GM23338 (cell line): ENCODE measurements around the gene HNRNPA2B1. TPM values are rescaled to one million over a fixed set of nuclear protein-coding genes. Genes with fewer than 3 reads are reported as not detected.

Source experiments
- ATAC-seq: fragments of 200-7000 bp; cut with Tn5 transposase; 3 replicates; pipeline ENCODE4 v1.9.1; 2020
- DNase-seq: peaks from one replicate; pipeline ENCODE4 v3.0.0-alpha.2; 2015; ENCODE audit warnings: low spot score
- H2AFZ ChIP-seq: fragments of 200-600 bp; sonication (generic); 2 replicates; pipeline ENCODE4 v1.8.0; 2016; ENCODE audit warnings: antibody characterized with exemption, mild to moderate bottlenecking, moderate library complexity
- H3F3A ChIP-seq: fragments of 200-600 bp; sonication (generic); replicated peaks from 2 replicates; pipeline ENCODE4 v1.8.0; 2017; ENCODE audit warnings: antibody characterized with exemption, mixed run types, low read depth
- H3K27ac ChIP-seq: fragments of 200-600 bp; sonication (generic); 2 replicates; pipeline ENCODE4 v1.6.1; 2016; ENCODE audit warnings: low read depth
- H3K27me3 ChIP-seq: fragments of 200-600 bp; sonication (generic); 2 replicates; pipeline ENCODE4 v1.8.0; 2016; ENCODE audit warnings: mild to moderate bottlenecking, mixed run types, moderate library complexity; ENCODE audit not compliant: insufficient read depth
- H3K36me3 ChIP-seq: fragments of 200-600 bp; sonication (generic); 2 replicates; pipeline ENCODE4 v1.8.0; 2016; ENCODE audit warnings: mild to moderate bottlenecking; ENCODE audit not compliant: insufficient read depth
- H3K4me1 ChIP-seq: fragments of 200-600 bp; sonication (generic); 2 replicates; pipeline ENCODE4 v1.8.0; 2016; ENCODE audit warnings: mild to moderate bottlenecking, moderate library complexity; ENCODE audit not compliant: insufficient read depth
- H3K4me2 ChIP-seq: fragments of 200-600 bp; sonication (generic); 2 replicates; pipeline ENCODE4 v1.7.1; 2017; ENCODE audit warnings: mixed run types
- H3K4me3 ChIP-seq: fragments of 200-600 bp; sonication (generic); 2 replicates; pipeline ENCODE4 v1.6.1; 2016; ENCODE audit warnings: mixed run types
- H3K79me2 ChIP-seq: fragments of 200-600 bp; sonication (generic); replicated peaks from 2 replicates; pipeline ENCODE4 v1.8.0; 2017; ENCODE audit warnings: mild to moderate bottlenecking; ENCODE audit not compliant: insufficient read depth
- H3K9me2 ChIP-seq: fragments of 200-600 bp; sonication (generic); 2 replicates; pipeline ENCODE4 v1.8.0; 2017; ENCODE audit not compliant: insufficient read depth
- H4K20me1 ChIP-seq: fragments of 200-600 bp; sonication (generic); replicated peaks from 2 replicates; pipeline ENCODE4 v1.8.0; 2017; ENCODE audit warnings: mild to moderate bottlenecking; ENCODE audit not compliant: insufficient read depth
- H3K27ac Mint-ChIP-seq: 2 replicates; pipeline ENCODE4 v1.8.0; 2020; ENCODE audit warnings: inconsistent platforms, mild to moderate bottlenecking, moderate library complexity, mixed read lengths
- H3K27me3 Mint-ChIP-seq: 3 replicates; pipeline ENCODE4 v1.8.0; 2022; ENCODE audit warnings: low read depth, mild to moderate bottlenecking, moderate library complexity, mixed read lengths, inconsistent platforms; ENCODE audit not compliant: insufficient read depth, poor library complexity
- H3K36me3 Mint-ChIP-seq: 3 replicates; pipeline ENCODE4 v1.8.0; 2021; ENCODE audit warnings: low read depth, mild to moderate bottlenecking, inconsistent platforms, moderate library complexity, mixed read lengths
- H3K4me1 Mint-ChIP-seq: 3 replicates; pipeline ENCODE4 v1.8.0; 2020; ENCODE audit warnings: mild to moderate bottlenecking, inconsistent platforms, mixed read lengths
- H3K4me3 Mint-ChIP-seq: 3 replicates; pipeline ENCODE4 v1.8.0; 2021; ENCODE audit warnings: moderate library complexity, mild to moderate bottlenecking, inconsistent platforms, mixed read lengths
- H3K9me3 Mint-ChIP-seq: 3 replicates; pipeline ENCODE4 v1.8.0; 2020; ENCODE audit warnings: moderate library complexity, mild to moderate bottlenecking, inconsistent platforms, mixed read lengths
- CREB1 ChIP-seq: fragments of 250-450 bp; sonication (Bioruptor Pico); IDR thresholded peaks from 2 replicates; pipeline ENCODE4 v1.5.0; 2020; ENCODE audit warnings: low read depth, mild to moderate bottlenecking, moderate library complexity
- EZH2 ChIP-seq: fragments of 200-600 bp; sonication (generic); IDR thresholded peaks from one replicate; pipeline ENCODE4 v1.8.0; 2017; ENCODE audit warnings: antibody characterized with exemption, mild to moderate bottlenecking, low read depth; ENCODE audit not compliant: unreplicated experiment
- EZH2phosphoT487 ChIP-seq: fragments of 200-600 bp; sonication (generic); IDR thresholded peaks from one replicate; pipeline ENCODE4 v1.8.1; 2018; ENCODE audit warnings: antibody characterized with exemption; ENCODE audit not compliant: unreplicated experiment
- NANOG ChIP-seq: IDR thresholded peaks from 2 replicates; pipeline ENCODE4 v1.6.1; 2016; ENCODE audit warnings: antibody characterized with exemption, borderline replicate concordance
- POLR2AphosphoS5 ChIP-seq: IDR thresholded peaks from 2 replicates; pipeline ENCODE4 v1.6.1; 2016; ENCODE audit warnings: antibody characterized with exemption, low read depth
- STAT1 ChIP-seq: IDR thresholded peaks from one replicate; pipeline ENCODE4 v1.6.1; 2016; ENCODE audit warnings: antibody characterized with exemption; ENCODE audit not compliant: unreplicated experiment
- ZNF114 ChIP-seq: fragments of 250-450 bp; sonication (Bioruptor Pico); IDR thresholded peaks from 2 replicates; pipeline ENCODE4 v1.5.0; 2020; ENCODE audit warnings: mild to moderate bottlenecking, moderate library complexity
- ZNF331 ChIP-seq: fragments of 250-450 bp; sonication (Bioruptor Pico); IDR thresholded peaks from 2 replicates; pipeline ENCODE4 v1.5.0; 2020; ENCODE audit warnings: low read depth, mild to moderate bottlenecking, moderate library complexity
- polyA plus RNA-seq: library from polyadenylated mRNA; unstranded; fragments of >200 nt; fragmentation: Nextera tagmentation; extraction: Ambion mirVana; gene quantifications from 2 replicates; pipeline ENCODE4 v1.2.1, GENCODE V29; 2016
- total RNA-seq: library from RNA; depleted of rRNA; stranded (reverse); fragments of >200 nt; shearing (Covaris generic); gene quantifications from 2 replicates; pipeline ENCODE4 v1.2.3, GENCODE V29; 2014
- TF ChIP-seq, protein P1 (sequence below), 2 experiments: fragments of 200-600 bp in 1 of 2; sonication (generic) in 1 of 2; conservative IDR thresholded peaks; 2 replicates each; pipeline versions ENCODE4 v1.5.1 to v1.6.1; 2016 to 2017; ENCODE audit warnings: antibody characterized with exemption in 2 of 2, low read depth in 2 of 2, mild to moderate bottlenecking in 2 of 2, moderate library complexity in 1 of 2
- TF ChIP-seq, protein P2 (sequence below): fragments of 250-450 bp; sonication (Bioruptor Pico); IDR thresholded peaks from 2 replicates; pipeline ENCODE4 v1.5.0; 2020; ENCODE audit warnings: mild to moderate bottlenecking, moderate library complexity
- TF ChIP-seq, protein P3 (sequence below): IDR thresholded peaks from 2 replicates; pipeline ENCODE4 v1.6.1; 2016; ENCODE audit warnings: antibody characterized with exemption

HNRNPA2B1 gene
- total and polyA plus RNA-seq, 2 experiments from 2014 or later: 602 to 1,577 TPM

DNA sequence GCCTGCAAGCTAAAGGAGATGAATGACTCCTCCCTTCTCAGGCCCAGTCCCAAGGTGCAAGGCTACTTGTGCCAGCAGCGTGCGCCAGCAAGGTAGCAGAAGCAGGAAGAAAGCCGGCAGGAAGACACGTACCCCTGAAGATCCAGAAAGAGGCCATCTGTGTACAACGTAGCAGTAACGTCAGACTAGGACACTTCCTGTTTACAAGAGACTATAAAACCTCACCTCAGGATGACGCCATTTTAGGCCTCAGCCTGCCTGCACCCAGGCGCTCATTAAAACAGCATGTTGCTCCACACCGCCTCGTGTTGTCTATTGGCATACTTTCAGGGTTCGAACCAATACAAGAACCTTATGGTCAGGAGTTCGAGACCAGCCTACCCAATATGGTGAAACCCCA lies 49.7 kb upstream of the HNRNPA2B1 start:
- H3K4me3 Mint-ChIP-seq: no peak overlapping the region
- H4K20me1 ChIP-seq: no peaks in the 10 kb centered on the region
- no peaks in the 10 kb centered on the region for H3K4me1 ChIP-seq
- no peak overlapping the region for H3K27ac ChIP-seq
- peak overlapping the region; percentile 43; the same call in 1 of the 2 replicates for H2AFZ ChIP-seq
- no peaks in the 10 kb centered on the region for H3K36me3 ChIP-seq
- H3K9me2 ChIP-seq: no peaks in the 10 kb centered on the region
- H3K4me2 ChIP-seq: no peak overlapping the region
- no peaks in the 10 kb centered on the region for H3K4me1 Mint-ChIP-seq
- H3K27ac Mint-ChIP-seq: no peak overlapping the region
- H3K79me2 ChIP-seq: no peaks in the 10 kb centered on the region
- no peaks in the 10 kb centered on the region for H3K27me3 Mint-ChIP-seq
- no peaks in the 10 kb centered on the region for H3K27me3 ChIP-seq
- no peak overlapping the region for H3K4me3 ChIP-seq
- no peaks in the 10 kb centered on the region for H3K36me3 Mint-ChIP-seq
- DNase-seq (no peak), ATAC-seq (no peak)
- no peaks in the 10 kb centered on the region for H3K9me3 Mint-ChIP-seq
- H3F3A ChIP-seq: no peaks in the 10 kb centered on the region
- TF ChIP-seq, protein P1, sequence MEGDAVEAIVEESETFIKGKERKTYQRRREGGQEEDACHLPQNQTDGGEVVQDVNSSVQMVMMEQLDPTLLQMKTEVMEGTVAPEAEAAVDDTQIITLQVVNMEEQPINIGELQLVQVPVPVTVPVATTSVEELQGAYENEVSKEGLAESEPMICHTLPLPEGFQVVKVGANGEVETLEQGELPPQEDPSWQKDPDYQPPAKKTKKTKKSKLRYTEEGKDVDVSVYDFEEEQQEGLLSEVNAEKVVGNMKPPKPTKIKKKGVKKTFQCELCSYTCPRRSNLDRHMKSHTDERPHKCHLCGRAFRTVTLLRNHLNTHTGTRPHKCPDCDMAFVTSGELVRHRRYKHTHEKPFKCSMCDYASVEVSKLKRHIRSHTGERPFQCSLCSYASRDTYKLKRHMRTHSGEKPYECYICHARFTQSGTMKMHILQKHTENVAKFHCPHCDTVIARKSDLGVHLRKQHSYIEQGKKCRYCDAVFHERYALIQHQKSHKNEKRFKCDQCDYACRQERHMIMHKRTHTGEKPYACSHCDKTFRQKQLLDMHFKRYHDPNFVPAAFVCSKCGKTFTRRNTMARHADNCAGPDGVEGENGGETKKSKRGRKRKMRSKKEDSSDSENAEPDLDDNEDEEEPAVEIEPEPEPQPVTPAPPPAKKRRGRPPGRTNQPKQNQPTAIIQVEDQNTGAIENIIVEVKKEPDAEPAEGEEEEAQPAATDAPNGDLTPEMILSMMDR (conservative IDR thresholded peaks at IDR 0.05; ENCODE audit: low read depth in 2 of 2): no peak
- TF ChIP-seq ZNF331 (CRISPR knock-in tag): no peak
- TF ChIP-seq, protein P2, sequence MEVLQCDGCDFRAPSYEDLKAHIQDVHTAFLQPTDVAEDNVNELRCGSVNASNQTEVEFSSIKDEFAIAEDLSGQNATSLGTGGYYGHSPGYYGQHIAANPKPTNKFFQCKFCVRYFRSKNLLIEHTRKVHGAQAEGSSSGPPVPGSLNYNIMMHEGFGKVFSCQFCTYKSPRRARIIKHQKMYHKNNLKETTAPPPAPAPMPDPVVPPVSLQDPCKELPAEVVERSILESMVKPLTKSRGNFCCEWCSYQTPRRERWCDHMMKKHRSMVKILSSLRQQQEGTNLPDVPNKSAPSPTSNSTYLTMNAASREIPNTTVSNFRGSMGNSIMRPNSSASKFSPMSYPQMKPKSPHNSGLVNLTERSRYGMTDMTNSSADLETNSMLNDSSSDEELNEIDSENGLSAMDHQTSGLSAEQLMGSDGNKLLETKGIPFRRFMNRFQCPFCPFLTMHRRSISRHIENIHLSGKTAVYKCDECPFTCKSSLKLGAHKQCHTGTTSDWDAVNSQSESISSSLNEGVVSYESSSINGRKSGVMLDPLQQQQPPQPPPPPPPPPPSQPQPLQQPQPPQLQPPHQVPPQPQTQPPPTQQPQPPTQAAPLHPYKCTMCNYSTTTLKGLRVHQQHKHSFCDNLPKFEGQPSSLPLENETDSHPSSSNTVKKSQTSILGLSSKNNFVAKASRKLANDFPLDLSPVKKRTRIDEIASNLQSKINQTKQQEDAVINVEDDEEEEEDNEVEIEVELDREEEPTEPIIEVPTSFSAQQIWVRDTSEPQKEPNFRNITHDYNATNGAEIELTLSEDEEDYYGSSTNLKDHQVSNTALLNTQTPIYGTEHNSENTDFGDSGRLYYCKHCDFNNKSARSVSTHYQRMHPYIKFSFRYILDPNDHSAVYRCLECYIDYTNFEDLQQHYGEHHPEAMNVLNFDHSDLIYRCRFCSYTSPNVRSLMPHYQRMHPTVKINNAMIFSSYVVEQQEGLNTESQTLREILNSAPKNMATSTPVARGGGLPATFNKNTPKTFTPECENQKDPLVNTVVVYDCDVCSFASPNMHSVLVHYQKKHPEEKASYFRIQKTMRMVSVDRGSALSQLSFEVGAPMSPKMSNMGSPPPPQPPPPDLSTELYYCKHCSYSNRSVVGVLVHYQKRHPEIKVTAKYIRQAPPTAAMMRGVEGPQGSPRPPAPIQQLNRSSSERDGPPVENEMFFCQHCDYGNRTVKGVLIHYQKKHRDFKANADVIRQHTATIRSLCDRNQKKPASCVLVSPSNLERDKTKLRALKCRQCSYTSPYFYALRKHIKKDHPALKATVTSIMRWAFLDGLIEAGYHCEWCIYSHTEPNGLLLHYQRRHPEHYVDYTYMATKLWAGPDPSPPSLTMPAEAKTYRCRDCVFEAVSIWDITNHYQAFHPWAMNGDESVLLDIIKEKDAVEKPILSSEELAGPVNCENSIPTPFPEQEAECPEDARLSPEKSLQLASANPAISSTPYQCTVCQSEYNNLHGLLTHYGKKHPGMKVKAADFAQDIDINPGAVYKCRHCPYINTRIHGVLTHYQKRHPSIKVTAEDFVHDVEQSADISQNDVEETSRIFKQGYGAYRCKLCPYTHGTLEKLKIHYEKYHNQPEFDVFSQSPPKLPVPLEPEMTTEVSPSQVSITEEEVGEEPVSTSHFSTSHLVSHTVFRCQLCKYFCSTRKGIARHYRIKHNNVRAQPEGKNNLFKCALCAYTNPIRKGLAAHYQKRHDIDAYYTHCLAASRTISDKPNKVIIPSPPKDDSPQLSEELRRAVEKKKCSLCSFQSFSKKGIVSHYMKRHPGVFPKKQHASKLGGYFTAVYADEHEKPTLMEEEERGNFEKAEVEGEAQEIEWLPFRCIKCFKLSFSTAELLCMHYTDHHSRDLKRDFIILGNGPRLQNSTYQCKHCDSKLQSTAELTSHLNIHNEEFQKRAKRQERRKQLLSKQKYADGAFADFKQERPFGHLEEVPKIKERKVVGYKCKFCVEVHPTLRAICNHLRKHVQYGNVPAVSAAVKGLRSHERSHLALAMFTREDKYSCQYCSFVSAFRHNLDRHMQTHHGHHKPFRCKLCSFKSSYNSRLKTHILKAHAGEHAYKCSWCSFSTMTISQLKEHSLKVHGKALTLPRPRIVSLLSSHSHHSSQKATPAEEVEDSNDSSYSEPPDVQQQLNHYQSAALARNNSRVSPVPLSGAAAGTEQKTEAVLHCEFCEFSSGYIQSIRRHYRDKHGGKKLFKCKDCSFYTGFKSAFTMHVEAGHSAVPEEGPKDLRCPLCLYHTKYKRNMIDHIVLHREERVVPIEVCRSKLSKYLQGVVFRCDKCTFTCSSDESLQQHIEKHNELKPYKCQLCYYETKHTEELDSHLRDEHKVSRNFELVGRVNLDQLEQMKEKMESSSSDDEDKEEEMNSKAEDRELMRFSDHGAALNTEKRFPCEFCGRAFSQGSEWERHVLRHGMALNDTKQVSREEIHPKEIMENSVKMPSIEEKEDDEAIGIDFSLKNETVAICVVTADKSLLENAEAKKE (CRISPR knock-in tag): no peak
- no peak for TF ChIP-seq NANOG

DNA sequence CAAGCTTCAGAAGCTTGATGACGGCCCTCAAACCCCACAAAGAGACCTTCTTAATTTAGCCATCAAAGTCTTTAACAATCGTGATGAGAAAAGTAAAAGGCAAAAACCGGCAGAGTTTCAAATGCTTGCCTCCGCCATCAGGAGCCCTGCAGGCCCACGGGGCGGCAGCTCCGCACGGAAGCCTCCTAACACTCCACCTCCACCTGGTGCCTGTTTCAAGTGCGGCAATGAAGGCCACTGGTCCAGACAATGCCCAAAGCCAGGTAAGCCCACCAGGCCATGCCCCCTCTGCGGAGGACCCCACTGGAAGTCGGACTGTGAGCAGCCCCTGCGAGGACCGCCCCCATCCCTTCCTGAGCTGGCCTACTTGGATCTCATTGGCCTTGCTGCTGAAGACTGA lies 44.6 kb upstream of the HNRNPA2B1 start:
- Histone ChIP-seq H3K4me1 (no peaks in the 10 kb centered on the region), H3F3A (no peaks in the 10 kb centered on the region), H3K79me2 (no peaks in the 10 kb centered on the region), H3K4me3 (no peak overlapping the region), H2AFZ (peak overlapping the region; percentile 74; the same call in 1 of the 2 replicates), H3K9me2 (no peaks in the 10 kb centered on the region), H3K36me3 (no peaks in the 10 kb centered on the region), H4K20me1 (no peaks in the 10 kb centered on the region), H3K27ac (no peak overlapping the region), H3K27me3 (no peaks in the 10 kb centered on the region), H3K4me2 (no peak overlapping the region)
- H3K36me3 Mint-ChIP-seq: no peaks in the 10 kb centered on the region
- TF ChIP-seq POLR2AphosphoS5 (no peak), STAT1 (no peak), NANOG (no peak), ZNF331 (CRISPR knock-in tag) (no peak), CREB1 (CRISPR knock-in tag) (no peak), EZH2 (no peak), EZH2phosphoT487 (no peak), ZNF114 (CRISPR knock-in tag) (no peak)
- TF ChIP-seq, protein P3, sequence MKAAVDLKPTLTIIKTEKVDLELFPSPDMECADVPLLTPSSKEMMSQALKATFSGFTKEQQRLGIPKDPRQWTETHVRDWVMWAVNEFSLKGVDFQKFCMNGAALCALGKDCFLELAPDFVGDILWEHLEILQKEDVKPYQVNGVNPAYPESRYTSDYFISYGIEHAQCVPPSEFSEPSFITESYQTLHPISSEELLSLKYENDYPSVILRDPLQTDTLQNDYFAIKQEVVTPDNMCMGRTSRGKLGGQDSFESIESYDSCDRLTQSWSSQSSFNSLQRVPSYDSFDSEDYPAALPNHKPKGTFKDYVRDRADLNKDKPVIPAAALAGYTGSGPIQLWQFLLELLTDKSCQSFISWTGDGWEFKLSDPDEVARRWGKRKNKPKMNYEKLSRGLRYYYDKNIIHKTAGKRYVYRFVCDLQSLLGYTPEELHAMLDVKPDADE: no peak
- TF ChIP-seq, protein P1 (conservative IDR thresholded peaks at IDR 0.05; ENCODE audit: low read depth in 2 of 2): no peak
- H3K4me1 Mint-ChIP-seq: no peaks in the 10 kb centered on the region
- H3K4me3 Mint-ChIP-seq: no peak overlapping the region
- no peak overlapping the region for H3K27ac Mint-ChIP-seq
- no peak for ATAC-seq
- H3K9me3 Mint-ChIP-seq: no peaks in the 10 kb centered on the region
- no peaks in the 10 kb centered on the region for H3K27me3 Mint-ChIP-seq
- DNase-seq: no peak
